Sciatic nerve (tissue), 2 donors: Measurements from ENCODE around the gene IFI27L2. TPM values are rescaled to one million over a fixed set of nuclear protein-coding genes. Genes with fewer than 3 reads are reported as not detected.

Experiments used
- ATAC-seq: fragments of 200-7000 bp; cut with Tn5 transposase; one replicate; pipeline ENCODE4 v1.9.1; 2020; ENCODE audit warnings: mild to moderate bottlenecking, moderate library complexity
- DNase-seq: peaks from one replicate; pipeline ENCODE4 v3.0.0-alpha.2; 2020; ENCODE audit warnings: low spot score
- intact Hi-C: fragments of 100-400 bp; cut with DNase I; formaldehyde crosslinking; loops from one replicate; pipeline ENCODE4 v1.14.2; 2022
- total RNA-seq: library from RNA; stranded (reverse); fragmentation: NEBNext Ultra II Directional; extraction: Animal tissue kit (Norgen Biotek cat#: 25700); gene quantifications from one replicate; pipeline ENCODE4 v1.2.1, GENCODE V29; 2021
- donor health status: DM: no; HTN: no; CAD: no.
- donor health status: DM: no; HTN: no; CAD: no.

The IFI27L2 gene
- total RNA-seq, 1 donor from 2014 or later, result 85.4 TPM

GRCh38 chr14:94079891-94080620 is 49.3 kb downstream of the IFI27L2 start:
- intact Hi-C loops, result no loop called here
- ATAC-seq (no peak), DNase-seq (no peak)

GRCh38 chr14:94077823-94078222 is 51.6 kb downstream of the IFI27L2 start:
- ATAC-seq, result no peak
- DNase-seq, result no peak
- intact Hi-C loops, result no loop called here

Other genes starting within 250 kb of the IFI27L2 start
- not detected for gene FAM181A, start 202.3 kb downstream of the IFI27L2 start, total RNA-seq
- 1.4 TPM for gene ASB2, start 153.0 kb downstream of the IFI27L2 start, total RNA-seq
- gene CCDC197, start 132.3 kb downstream of the IFI27L2 start, total RNA-seq, result not detected
- 0.80 TPM for gene OTUB2, start 103.3 kb downstream of the IFI27L2 start, total RNA-seq
- 181 TPM for gene DDX24, start 48.4 kb downstream of the IFI27L2 start, total RNA-seq
- 20.5 TPM for gene IFI27L1, start 48.3 kb downstream of the IFI27L2 start, total RNA-seq
- gene IFI27, start 18.9 kb downstream of the IFI27L2 start, total RNA-seq, result 219 TPM
- 1.0 TPM for gene PPP4R4, start 44.7 kb upstream of the IFI27L2 start, total RNA-seq
- not detected for gene SERPINA10, start 163.7 kb upstream of the IFI27L2 start, total RNA-seq
- gene SERPINA6, start 193.7 kb upstream of the IFI27L2 start, total RNA-seq, result not detected
- gene SERPINA2, start 237.1 kb upstream of the IFI27L2 start, total RNA-seq, result not detected